Right cardiac atrium (tissue), 5 donors: Measurements from ENCODE around the gene PNKD. TPM values are rescaled to one million over a fixed set of nuclear protein-coding genes. Genes with fewer than 3 reads are reported as not detected.

Experiments used
- ATAC-seq, 2 donors: fragments of 200-7000 bp; cut with Tn5 transposase; one replicate each; pipeline versions ENCODE4 v1.8.0 to v1.9.1; 2020; ENCODE audit warnings: moderate library complexity in 2 of 2, mild to moderate bottlenecking in 1 of 2
- DNase-seq, 3 donors: peaks; one replicate each; pipeline ENCODE4 v3.0.0-alpha.2; 2020
- H3K27ac ChIP-seq: one replicate; pipeline ENCODE4 v1.5.1; 2013; ENCODE audit warnings: mild to moderate bottlenecking, low read length, control low read depth, moderate library complexity
- H3K27me3 ChIP-seq: one replicate; pipeline ENCODE4 v1.6.1; 2013; ENCODE audit not compliant: control insufficient read depth, insufficient read depth
- H3K4me1 ChIP-seq: one replicate; pipeline ENCODE4 v1.6.1; 2013; ENCODE audit warnings: low read length; ENCODE audit not compliant: control insufficient read depth, insufficient read depth
- H3K4me3 ChIP-seq: one replicate; pipeline ENCODE4 v1.5.1; 2013; ENCODE audit warnings: low read length, control low read depth
- H3K9me3 ChIP-seq: one replicate; pipeline ENCODE4 v1.6.1; 2013; ENCODE audit warnings: low read length; ENCODE audit not compliant: control insufficient read depth
- WGBS: extraction: QIAGEN DNeasy Blood & Tissue Kit; methylation state at CpG from one replicate; pipeline ENCODE4 v1.1.7; 2013; 5-methylcytosine and 5-hydroxymethylcytosine counted together
- intact Hi-C, 4 donors: fragments of 100-400 bp; cut with DNase I; formaldehyde crosslinking; loops; one replicate each; pipeline versions ENCODE4 v1.11.0 to v1.14.0; 2022 to 2023
- polyA plus RNA-seq: library from polyadenylated mRNA; stranded (reverse); fragments of 200-250 nt; gene quantifications from one replicate; pipeline ENCODE4 v1.2.3, GENCODE V29; 2013
- total RNA-seq, 4 donors: library from RNA; stranded (reverse); fragmentation: NEBNext Ultra II Directional; extraction: Animal tissue kit (Norgen Biotek cat#: 25700); gene quantifications; one replicate each; pipeline ENCODE4 v1.2.1, GENCODE V29; 2021
- donor health status: healthy with polysubstance abuse.
- donor health status: DM: no; HTN: yes; CAD: no.
- donor health status: DM: no; HTN: no; CAD: no.
- donor health status: DM: no; HTN: yes; CAD: no; lungs with severe emphysema.
- donor health status: DM: yes; HTN: yes; CAD: no.

Gene PNKD
- total and polyA plus RNA-seq, 5 donors: 69.3 to 157 (median 85.5) TPM

- Histone ChIP-seq H3K4me3 (peak overlapping the region; percentile 65), H3K4me1 (peaks cover 6% of the 10 kb centered on the region), H3K27ac (peak overlapping the region; percentile 77), H3K9me3 (no peaks in the 10 kb centered on the region), H3K27me3 (no peaks in the 10 kb centered on the region)
- under 1% methylated on average over 69 of the region's 69 CpGs for WGBS
- peak; percentile 76 to 90 (median 89) for DNase-seq
- ATAC-seq: peak; percentile 90 to 91
- intact Hi-C loops: no loop called here
Measured at GRCh38 chr2:218322768-218323525, 52.6 kb downstream of the PNKD start.

GRCh38 chr2:218323526-218324472, 53.5 kb downstream of the PNKD start:
- intact Hi-C loops: no loop called here
- Histone ChIP-seq H3K4me3 (peak overlapping the region; percentile 65), H3K27me3 (no peaks in the 10 kb centered on the region), H3K27ac (peak overlapping the region; percentile 34), H3K9me3 (no peaks in the 10 kb centered on the region), H3K4me1 (peaks cover 6% of the 10 kb centered on the region)
- ATAC-seq (peak; percentile 30 to 40), DNase-seq (peak; percentile 47 to 76 (median 72))
- 8% methylated on average over 24 of the region's 24 CpGs for WGBS

- no peak for DNase-seq
- ATAC-seq: no peak
- Histone ChIP-seq H3K27ac (no peak overlapping the region), H3K27me3 (no peaks in the 10 kb centered on the region), H3K9me3 (no peaks in the 10 kb centered on the region), H3K4me1 (peaks cover 6% of the 10 kb centered on the region), H3K4me3 (no peak overlapping the region)
- 64% methylated on average over 4 of the region's 4 CpGs for WGBS
- intact Hi-C loops: no loop called here
Measured at GRCh38 chr2:218325566-218326160, 55.3 kb downstream of the PNKD start.

GRCh38 chr2:218326315-218326714, 56.0 kb downstream of the PNKD start:
- 79% methylated on average over 2 of the region's 2 CpGs for WGBS
- Histone ChIP-seq H3K4me3 (no peak overlapping the region), H3K27me3 (no peaks in the 10 kb centered on the region), H3K9me3 (no peaks in the 10 kb centered on the region), H3K4me1 (peaks cover 6% of the 10 kb centered on the region), H3K27ac (no peak overlapping the region)
- ATAC-seq (no peak), DNase-seq (no peak)
- intact Hi-C loops: no loop called here

- DNase-seq (no peak), ATAC-seq (no peak)
- Histone ChIP-seq H3K4me1 (peaks cover 4% of the 10 kb centered on the region), H3K27ac (no peak overlapping the region), H3K9me3 (no peaks in the 10 kb centered on the region), H3K27me3 (no peaks in the 10 kb centered on the region), H3K4me3 (no peak overlapping the region)
- WGBS: 59% methylated on average over 11 of the region's 11 CpGs
- intact Hi-C loops: no loop called here
Measured at GRCh38 chr2:218327451-218328210, 57.3 kb downstream of the PNKD start.

- 95% methylated on average over 2 of the region's 2 CpGs for WGBS
- no peak for ATAC-seq
- no peak overlapping the region for H3K27ac ChIP-seq
Measured at GRCh38 chr2:218328294-218328693, 58.0 kb downstream of the PNKD start.

GRCh38 chr2:218329027-218329825, 58.9 kb downstream of the PNKD start:
- Histone ChIP-seq H3K4me1 (peaks cover 4% of the 10 kb centered on the region), H3K27me3 (no peaks in the 10 kb centered on the region), H3K9me3 (no peaks in the 10 kb centered on the region), H3K4me3 (no peak overlapping the region), H3K27ac (no peak overlapping the region)
- intact Hi-C loops: no loop called here
- WGBS: 80% methylated on average over 18 of the region's 18 CpGs
- ATAC-seq (no peak), DNase-seq (peak in 1 of 3 donors; percentile 68)

More at GRCh38 chr2:218328294-218328693, 58.0 kb downstream of the PNKD start:
- Histone ChIP-seq H3K27me3 (no peaks in the 10 kb centered on the region), H3K4me3 (no peak overlapping the region), H3K4me1 (peaks cover 7% of the 10 kb centered on the region), H3K9me3 (no peaks in the 10 kb centered on the region)
- intact Hi-C loops: no loop called here
- DNase-seq: no peak

- Histone ChIP-seq H3K27me3 (no peaks in the 10 kb centered on the region), H3K4me3 (no peak overlapping the region), H3K9me3 (no peaks in the 10 kb centered on the region), H3K4me1 (peaks cover 4% of the 10 kb centered on the region), H3K27ac (no peak overlapping the region)
- DNase-seq: no peak
- intact Hi-C loops: no loop called here
- ATAC-seq: no peak
- WGBS: 70% methylated on average over 8 of the region's 8 CpGs
Measured at GRCh38 chr2:218329826-218330593, 59.7 kb downstream of the PNKD start.

- H3K4me1 ChIP-seq: peaks cover 4% of the 10 kb centered on the region
- intact Hi-C loops: no loop called here
- no peak overlapping the region for H3K27ac ChIP-seq
- H3K27me3 ChIP-seq: no peaks in the 10 kb centered on the region
- no peak for ATAC-seq
- H3K9me3 ChIP-seq: no peaks in the 10 kb centered on the region
- WGBS: 78% methylated on average over 8 of the region's 8 CpGs
- DNase-seq: no peak
- H3K4me3 ChIP-seq: no peak overlapping the region
Measured at GRCh38 chr2:218331745-218332144, 61.4 kb downstream of the PNKD start.
